Measurements from ENCODE around the gene SMIM24.

DNA sequence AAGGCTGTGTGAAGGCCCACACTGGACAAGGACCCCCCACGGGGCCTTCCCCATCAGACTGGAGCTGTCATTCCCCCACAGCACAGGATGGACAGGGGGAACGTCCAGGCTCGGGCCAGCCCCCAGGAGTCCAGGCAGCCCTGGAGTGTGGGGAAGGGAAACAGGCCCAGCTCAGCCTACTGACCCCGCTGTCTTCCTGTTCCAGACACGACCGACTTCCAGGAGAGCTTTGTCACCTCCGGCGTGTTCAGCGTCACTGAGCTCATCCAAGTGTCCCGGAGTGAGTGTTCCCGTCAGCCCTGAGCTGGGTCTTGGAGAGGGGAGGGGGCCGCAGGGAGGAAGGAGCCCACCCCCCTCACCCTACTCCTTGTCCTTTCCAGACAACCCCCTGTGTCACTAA, 47.0 kb downstream of the SMIM24 start:
- TF ChIP-seq, protein P1, sequence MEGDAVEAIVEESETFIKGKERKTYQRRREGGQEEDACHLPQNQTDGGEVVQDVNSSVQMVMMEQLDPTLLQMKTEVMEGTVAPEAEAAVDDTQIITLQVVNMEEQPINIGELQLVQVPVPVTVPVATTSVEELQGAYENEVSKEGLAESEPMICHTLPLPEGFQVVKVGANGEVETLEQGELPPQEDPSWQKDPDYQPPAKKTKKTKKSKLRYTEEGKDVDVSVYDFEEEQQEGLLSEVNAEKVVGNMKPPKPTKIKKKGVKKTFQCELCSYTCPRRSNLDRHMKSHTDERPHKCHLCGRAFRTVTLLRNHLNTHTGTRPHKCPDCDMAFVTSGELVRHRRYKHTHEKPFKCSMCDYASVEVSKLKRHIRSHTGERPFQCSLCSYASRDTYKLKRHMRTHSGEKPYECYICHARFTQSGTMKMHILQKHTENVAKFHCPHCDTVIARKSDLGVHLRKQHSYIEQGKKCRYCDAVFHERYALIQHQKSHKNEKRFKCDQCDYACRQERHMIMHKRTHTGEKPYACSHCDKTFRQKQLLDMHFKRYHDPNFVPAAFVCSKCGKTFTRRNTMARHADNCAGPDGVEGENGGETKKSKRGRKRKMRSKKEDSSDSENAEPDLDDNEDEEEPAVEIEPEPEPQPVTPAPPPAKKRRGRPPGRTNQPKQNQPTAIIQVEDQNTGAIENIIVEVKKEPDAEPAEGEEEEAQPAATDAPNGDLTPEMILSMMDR (IDR thresholded peaks at IDR 0.05), result no peak
- TF ChIP-seq POLR2AphosphoS5 (IDR thresholded peaks at IDR 0.05) (no peak), POLR2A (IDR thresholded peaks at IDR 0.05) (no peak)
